GM06990 (cell line): ENCODE results near the gene NIBAN1.

Source experiments
- DNase-seq: peaks from one replicate; pipeline ENCODE4 v3.0.0-alpha.2; 2011; ENCODE audit not compliant: insufficient read length; ENCODE audit errors: extremely low read depth
- H3K27me3 ChIP-seq: replicated peaks from 2 replicates; pipeline ENCODE4 v1.6.0; 2011; ENCODE audit warnings: low read length; ENCODE audit not compliant: control insufficient read depth, insufficient read depth
- H3K36me3 ChIP-seq: 2 replicates; pipeline ENCODE4 v1.5.1; 2011; ENCODE audit warnings: low read length; ENCODE audit not compliant: control insufficient read depth, insufficient read depth
- H3K4me3 ChIP-seq: replicated peaks from 2 replicates; pipeline ENCODE4 v1.5.1; 2011; ENCODE audit warnings: low read depth, mild to moderate bottlenecking, control low read depth, low read length
- CTCF ChIP-seq: IDR thresholded peaks from 2 replicates; pipeline ENCODE4 v1.5.1; 2011; ENCODE audit warnings: low read length, control low read depth, mild to moderate bottlenecking, inconsistent platforms; ENCODE audit not compliant: insufficient read depth, poor library complexity, severe bottlenecking

The NIBAN1 gene

DNA sequence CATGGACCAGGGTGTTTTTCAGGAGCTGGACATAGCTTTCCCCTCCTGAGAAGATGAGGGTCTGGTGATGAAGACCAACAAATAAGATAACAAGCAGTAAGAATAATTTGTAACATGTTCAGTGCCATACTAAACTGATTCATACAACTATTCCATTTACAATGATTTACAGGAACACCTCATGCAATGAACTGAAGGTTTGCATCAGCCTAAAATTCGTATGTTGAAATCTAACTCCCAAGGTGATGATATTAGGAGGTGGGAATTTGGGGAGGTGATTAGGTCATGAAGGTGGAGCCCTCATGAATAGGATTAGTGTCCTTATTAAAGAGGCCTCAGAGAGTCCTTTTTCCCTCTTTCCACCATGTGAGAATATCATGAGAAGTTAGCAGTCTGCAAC lies 15.9 kb upstream of the NIBAN1 start:
- no peak for TF ChIP-seq CTCF
- Histone ChIP-seq H3K27me3 (peaks cover 1% of the 10 kb centered on the region; the same call in 1 of the 2 replicates), H3K4me3 (no peak overlapping the region), H3K36me3 (no peaks in the 10 kb centered on the region)
- no peak for DNase-seq

- H3K36me3 ChIP-seq, result no peaks in the 10 kb centered on the region
- DNase-seq, result no peak
- H3K27me3 ChIP-seq, result peaks cover 1% of the 10 kb centered on the region; the same call in 1 of the 2 replicates
- no peak for TF ChIP-seq CTCF
- no peak overlapping the region for H3K4me3 ChIP-seq
These were observed 14.2 kb upstream of the NIBAN1 start for GRCh38 chr1:184988506-184988905.

DNA sequence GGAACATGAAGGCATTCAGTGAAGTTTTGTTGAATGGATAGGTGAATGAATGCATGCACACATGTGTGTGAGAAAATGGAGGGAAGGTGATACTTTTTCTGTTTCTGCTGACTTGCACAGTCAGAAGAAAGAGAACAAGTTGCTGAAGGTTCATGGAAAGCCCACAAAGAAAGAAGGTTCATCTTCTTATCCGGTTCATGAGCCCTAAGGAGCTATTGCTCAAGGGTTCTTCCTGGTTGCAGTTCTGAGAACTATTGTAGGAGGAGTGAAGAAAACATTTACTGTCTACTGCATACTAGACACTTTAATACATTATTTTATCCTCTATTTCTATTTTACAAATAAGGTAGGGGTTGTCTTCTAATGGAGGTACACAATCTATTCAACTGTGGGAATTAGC lies 13.4 kb upstream of the NIBAN1 start:
- no peak for DNase-seq
- no peak for TF ChIP-seq CTCF
- no peaks in the 10 kb centered on the region for H3K36me3 ChIP-seq
- H3K4me3 ChIP-seq, result no peak overlapping the region
- H3K27me3 ChIP-seq, result peaks cover 1% of the 10 kb centered on the region; the same call in 1 of the 2 replicates

GRCh38 chr1:184986250-184986649 lies 11.9 kb upstream of the NIBAN1 start:
- TF ChIP-seq CTCF, result no peak
- no peak for DNase-seq
- no peaks in the 10 kb centered on the region for H3K36me3 ChIP-seq
- H3K27me3 ChIP-seq, result peaks cover 1% of the 10 kb centered on the region; the same call in 1 of the 2 replicates
- H3K4me3 ChIP-seq, result no peak overlapping the region

- Histone ChIP-seq H3K36me3 (no peaks in the 10 kb centered on the region), H3K4me3 (no peak overlapping the region), H3K27me3 (peaks cover 1% of the 10 kb centered on the region; the same call in 1 of the 2 replicates)
- TF ChIP-seq CTCF, result peak; percentile 94
- DNase-seq, result peak; percentile 54
These were observed 8.0 kb upstream of the NIBAN1 start for GRCh38 chr1:184982002-184982954.
